VCaP (cell line): Measurements from ENCODE around the gene PTPRA.

Experiments
- H3K27ac ChIP-seq: fragments of 450-650 bp; 2 replicates; pipeline ENCODE4 v1.5.1; 2017
- TF ChIP-seq, protein P1 (sequence below): fragments of 450-650 bp; conservative IDR thresholded peaks from 2 replicates; pipeline ENCODE4 v1.5.1; 2017; ENCODE audit warnings: mild to moderate bottlenecking, moderate library complexity

PTPRA gene

DNA sequence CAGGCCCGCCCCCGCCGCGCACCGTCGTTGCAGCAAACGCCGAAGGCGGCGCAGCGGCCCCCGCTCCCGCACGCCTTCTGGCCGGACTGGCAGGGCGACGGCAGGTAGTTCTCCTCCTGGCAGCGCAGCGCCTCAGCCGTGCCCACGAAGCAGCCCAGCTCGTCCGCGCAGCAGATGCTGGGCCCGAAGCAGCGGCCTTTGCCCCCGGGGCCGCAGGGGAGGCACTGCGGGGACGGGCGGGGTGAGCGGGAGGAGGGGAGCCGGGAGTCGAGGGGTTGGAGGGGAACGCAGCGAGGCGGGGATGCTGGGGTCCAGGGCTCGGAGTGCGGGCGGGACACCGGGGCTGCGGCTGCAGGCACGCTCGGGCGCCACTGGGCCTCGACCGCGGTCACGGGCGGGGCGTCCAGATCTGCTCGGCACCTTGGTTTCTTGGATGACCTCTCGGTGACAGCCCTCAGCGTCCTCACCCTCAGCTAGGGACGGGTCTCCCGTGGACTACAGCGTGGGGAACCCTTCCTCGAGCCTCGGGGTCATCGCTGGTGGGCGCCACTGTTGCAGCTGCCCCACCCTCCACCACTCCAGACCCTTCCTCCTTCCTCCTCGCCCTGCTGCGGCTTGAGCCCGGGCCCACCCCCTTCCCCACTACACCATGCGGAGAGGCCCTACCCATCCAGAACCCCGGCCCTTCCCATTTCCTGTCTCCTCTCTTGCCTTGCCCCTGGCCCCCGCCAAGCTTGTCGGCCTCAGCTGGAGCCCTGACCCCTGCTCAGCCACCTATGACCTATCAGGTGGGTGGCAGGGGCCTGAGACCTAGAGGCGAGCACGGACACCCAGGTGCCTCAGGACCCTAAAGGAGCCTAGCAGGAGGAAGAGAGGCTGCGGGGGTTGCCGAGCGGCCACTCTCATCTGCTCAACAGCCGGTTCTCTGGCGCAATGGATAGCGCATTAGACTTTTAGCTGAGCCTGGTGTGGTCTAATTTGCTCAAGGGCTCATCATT is 210.0 kb downstream of the PTPRA start:
- TF ChIP-seq, protein P1, sequence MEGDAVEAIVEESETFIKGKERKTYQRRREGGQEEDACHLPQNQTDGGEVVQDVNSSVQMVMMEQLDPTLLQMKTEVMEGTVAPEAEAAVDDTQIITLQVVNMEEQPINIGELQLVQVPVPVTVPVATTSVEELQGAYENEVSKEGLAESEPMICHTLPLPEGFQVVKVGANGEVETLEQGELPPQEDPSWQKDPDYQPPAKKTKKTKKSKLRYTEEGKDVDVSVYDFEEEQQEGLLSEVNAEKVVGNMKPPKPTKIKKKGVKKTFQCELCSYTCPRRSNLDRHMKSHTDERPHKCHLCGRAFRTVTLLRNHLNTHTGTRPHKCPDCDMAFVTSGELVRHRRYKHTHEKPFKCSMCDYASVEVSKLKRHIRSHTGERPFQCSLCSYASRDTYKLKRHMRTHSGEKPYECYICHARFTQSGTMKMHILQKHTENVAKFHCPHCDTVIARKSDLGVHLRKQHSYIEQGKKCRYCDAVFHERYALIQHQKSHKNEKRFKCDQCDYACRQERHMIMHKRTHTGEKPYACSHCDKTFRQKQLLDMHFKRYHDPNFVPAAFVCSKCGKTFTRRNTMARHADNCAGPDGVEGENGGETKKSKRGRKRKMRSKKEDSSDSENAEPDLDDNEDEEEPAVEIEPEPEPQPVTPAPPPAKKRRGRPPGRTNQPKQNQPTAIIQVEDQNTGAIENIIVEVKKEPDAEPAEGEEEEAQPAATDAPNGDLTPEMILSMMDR, result no peak
- no peak overlapping the region; the same call in 1 of the 2 replicates for H3K27ac ChIP-seq

GRCh38 chr20:3084283-3084985 is 211.2 kb downstream of the PTPRA start, which contains the start of gene AVP:
AVP (minus strand) TSS chr20:3084724; CDS start chr20:3084674, 50 bp downstream.
- TF ChIP-seq, protein P1, result no peak
- no peak within 1 kb of the TSS for H3K27ac ChIP-seq

GRCh38 chr20:3084986-3085360 is 211.7 kb downstream of the PTPRA start:
- no peak overlapping the region for H3K27ac ChIP-seq
- TF ChIP-seq, protein P1, result no peak

GRCh38 chr20:3085571-3086072 is 212.3 kb downstream of the PTPRA start:
- TF ChIP-seq, protein P1, result no peak
- no peak overlapping the region for H3K27ac ChIP-seq

DNA sequence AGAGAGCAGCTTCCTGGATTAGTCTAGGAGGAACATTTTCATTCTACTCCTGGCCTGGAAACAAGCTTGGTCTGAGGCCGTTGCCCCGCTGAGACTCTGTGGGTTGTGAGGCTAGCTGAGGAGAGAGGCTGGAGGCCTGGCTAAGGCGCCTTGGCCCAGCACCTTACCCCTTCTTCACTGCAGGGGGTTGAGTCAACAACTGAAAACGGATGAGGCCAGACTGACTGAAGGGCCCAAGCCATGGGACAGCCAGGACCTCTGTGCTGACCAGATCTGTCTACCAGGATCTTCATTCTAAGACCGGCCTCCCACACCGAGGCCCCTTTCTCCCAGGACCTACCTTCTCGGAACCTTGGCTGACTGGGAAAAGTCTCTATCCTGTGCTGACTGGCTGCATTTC is 214.8 kb downstream of the PTPRA start:
- no peak overlapping the region for H3K27ac ChIP-seq
- TF ChIP-seq, protein P1, result no peak
